CD4-positive, alpha-beta T cell (primary cell): ENCODE results near the gene AGXT. TPM values are rescaled to one million over a fixed set of nuclear protein-coding genes. Genes with fewer than 3 reads are reported as not detected.

Experiments
- ATAC-seq: fragments of 200-7000 bp; cut with Tn5 transposase; one replicate; pipeline ENCODE4 v1.10.0; 2022; ENCODE audit warnings: mild to moderate bottlenecking; ENCODE audit not compliant: poor library complexity
- CTCF ChIA-PET: fragments of 350-600 bp; sonication (Branson Sonifier 250); formaldehyde crosslinking; loops from one replicate; lab custom pipeline; 2021; ENCODE audit warnings: antibody characterized with exemption, inconsistent platforms; lab: Charles Lee
- POLR2A ChIA-PET: fragments of 350-600 bp; sonication (Branson Sonifier 250); formaldehyde crosslinking; loops from one replicate; lab custom pipeline; 2021; ENCODE audit warnings: antibody characterized with exemption, inconsistent platforms; lab: Charles Lee
- DNase-seq, 14 experiments: peaks; one replicate each; pipeline ENCODE4 v3.0.0-alpha.2; 2013 to 2020; ENCODE audit warnings: mixed read lengths in 2 of 14
- H3K27ac ChIP-seq, 2 donors: one replicate each; pipeline versions ENCODE4 v1.5.1 to v1.7.0; 2013; ENCODE audit warnings: low read length in 2 of 2, low read depth in 1 of 2, mild to moderate bottlenecking in 1 of 2
- H3K27me3 ChIP-seq, 2 experiments: 1 replicate in 1 of 2; 2 replicates in 1 of 2; pipeline versions ENCODE4 v1.6.1 to v1.7.0; 2013; ENCODE audit warnings: low read length in 2 of 2, control low read depth in 1 of 2, mild to moderate bottlenecking in 1 of 2, moderate library complexity in 1 of 2; ENCODE audit not compliant: insufficient read depth in 2 of 2, control insufficient read depth in 1 of 2
- H3K36me3 ChIP-seq: one replicate; pipeline ENCODE4 v1.6.1; 2013; ENCODE audit warnings: low read length, control low read depth; ENCODE audit not compliant: insufficient read depth
- H3K4me1 ChIP-seq: one replicate; pipeline ENCODE4 v1.6.1; 2013; ENCODE audit warnings: low read length, control low read depth; ENCODE audit not compliant: insufficient read depth
- H3K4me3 ChIP-seq: one replicate; pipeline ENCODE4 v1.5.1; 2013; ENCODE audit warnings: mild to moderate bottlenecking, low read length, moderate library complexity
- H3K9me3 ChIP-seq, 2 experiments: 1 replicate in 1 of 2; 2 replicates in 1 of 2; pipeline versions ENCODE4 v1.6.1 to v1.7.0; 2013; ENCODE audit warnings: low read length in 2 of 2, mild to moderate bottlenecking in 2 of 2, control low read depth in 1 of 2, moderate library complexity in 1 of 2; ENCODE audit not compliant: control insufficient read depth in 1 of 2, insufficient read depth in 1 of 2
- H3K27ac Mint-ChIP-seq: one replicate; pipeline ENCODE4 v1.8.0; 2020; ENCODE audit warnings: mixed read lengths
- H3K27me3 Mint-ChIP-seq: one replicate; pipeline ENCODE4 v1.8.0; 2021; ENCODE audit warnings: mixed read lengths
- H3K36me3 Mint-ChIP-seq: one replicate; pipeline ENCODE4 v1.8.0; 2021; ENCODE audit warnings: low read depth, mixed read lengths
- H3K4me1 Mint-ChIP-seq: one replicate; pipeline ENCODE4 v1.8.0; 2021; ENCODE audit warnings: low read depth, mixed read lengths
- H3K4me3 Mint-ChIP-seq: one replicate; pipeline ENCODE4 v1.8.0; 2020; ENCODE audit warnings: mild to moderate bottlenecking, mixed read lengths
- H3K9me3 Mint-ChIP-seq: one replicate; pipeline ENCODE4 v1.8.0; 2020; ENCODE audit warnings: mixed read lengths
- intact Hi-C, 2 experiments: fragments of 100-400 bp; cut with DNase I in 1 of 2; cut with micrococcal nuclease in 1 of 2; formaldehyde crosslinking; loops; one replicate each; pipeline versions ENCODE4 v1.15.1 to v1.9.0; 2023 to 2025; cut with DNase I, micrococcal nuclease
- total RNA-seq, 174 experiments: library from RNA in 2 of 174; stranded (reverse) in 2 of 174; gene quantifications; one replicate each; pipeline ENCODE4 v1.2.3 and lab custom pipeline; 2021 to 2026
- TF ChIP-seq, protein P1 (sequence below): fragments of 200-600 bp; IDR thresholded peaks from one replicate; pipeline ENCODE4 v1.8.0; 2022; ENCODE audit warnings: antibody characterized with exemption, mild to moderate bottlenecking

AGXT gene
- total RNA-seq, 2 experiments from 2014 or later, result not detected

GRCh38 chr2:240898108-240898730, 29.6 kb downstream of the AGXT start:
- H3K27ac Mint-ChIP-seq, result no peak overlapping the region
- H3K36me3 ChIP-seq, result no peaks in the 10 kb centered on the region
- intact Hi-C loops, result no loop called here
- H3K4me3 ChIP-seq, result no peak overlapping the region
- no peaks in the 10 kb centered on the region for H3K36me3 Mint-ChIP-seq
- TF ChIP-seq, protein P1, sequence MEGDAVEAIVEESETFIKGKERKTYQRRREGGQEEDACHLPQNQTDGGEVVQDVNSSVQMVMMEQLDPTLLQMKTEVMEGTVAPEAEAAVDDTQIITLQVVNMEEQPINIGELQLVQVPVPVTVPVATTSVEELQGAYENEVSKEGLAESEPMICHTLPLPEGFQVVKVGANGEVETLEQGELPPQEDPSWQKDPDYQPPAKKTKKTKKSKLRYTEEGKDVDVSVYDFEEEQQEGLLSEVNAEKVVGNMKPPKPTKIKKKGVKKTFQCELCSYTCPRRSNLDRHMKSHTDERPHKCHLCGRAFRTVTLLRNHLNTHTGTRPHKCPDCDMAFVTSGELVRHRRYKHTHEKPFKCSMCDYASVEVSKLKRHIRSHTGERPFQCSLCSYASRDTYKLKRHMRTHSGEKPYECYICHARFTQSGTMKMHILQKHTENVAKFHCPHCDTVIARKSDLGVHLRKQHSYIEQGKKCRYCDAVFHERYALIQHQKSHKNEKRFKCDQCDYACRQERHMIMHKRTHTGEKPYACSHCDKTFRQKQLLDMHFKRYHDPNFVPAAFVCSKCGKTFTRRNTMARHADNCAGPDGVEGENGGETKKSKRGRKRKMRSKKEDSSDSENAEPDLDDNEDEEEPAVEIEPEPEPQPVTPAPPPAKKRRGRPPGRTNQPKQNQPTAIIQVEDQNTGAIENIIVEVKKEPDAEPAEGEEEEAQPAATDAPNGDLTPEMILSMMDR, result no peak
- peaks cover 0 to 5% of the 10 kb centered on the region in 2 experiments for H3K9me3 ChIP-seq
- POLR2A ChIA-PET, result no interaction called here
- H3K27me3 Mint-ChIP-seq, result no peaks in the 10 kb centered on the region
- no peak overlapping the region for H3K4me3 Mint-ChIP-seq
- no peaks in the 10 kb centered on the region for H3K9me3 Mint-ChIP-seq
- no peaks in the 10 kb centered on the region for H3K4me1 Mint-ChIP-seq
- no peaks in the 10 kb centered on the region for H3K27me3 ChIP-seq
- ATAC-seq (no peak), DNase-seq (no peak)
- CTCF ChIA-PET, result no interaction called here
- H3K27ac ChIP-seq, result no peak overlapping the region
- no peaks in the 10 kb centered on the region for H3K4me1 ChIP-seq

GRCh38 chr2:240898731-240899467, 30.3 kb downstream of the AGXT start:
- intact Hi-C loops, result no loop called here
- no peak overlapping the region for H3K4me3 Mint-ChIP-seq
- ChIA-PET POLR2A (no interaction called here), CTCF (no interaction called here)
- H3K4me1 ChIP-seq, result no peaks in the 10 kb centered on the region
- H3K4me3 ChIP-seq, result no peak overlapping the region
- TF ChIP-seq, protein P1, result no peak
- no peaks in the 10 kb centered on the region for H3K4me1 Mint-ChIP-seq
- no peaks in the 10 kb centered on the region for H3K27me3 Mint-ChIP-seq
- H3K9me3 Mint-ChIP-seq, result no peaks in the 10 kb centered on the region
- H3K9me3 ChIP-seq, result peaks cover 0 to 5% of the 10 kb centered on the region in 2 experiments
- H3K27ac ChIP-seq, result no peak overlapping the region
- DNase-seq, result no peak
- ATAC-seq, result no peak
- no peak overlapping the region for H3K27ac Mint-ChIP-seq
- H3K36me3 ChIP-seq, result no peaks in the 10 kb centered on the region
- no peaks in the 10 kb centered on the region for H3K36me3 Mint-ChIP-seq
- H3K27me3 ChIP-seq, result no peaks in the 10 kb centered on the region

DNA sequence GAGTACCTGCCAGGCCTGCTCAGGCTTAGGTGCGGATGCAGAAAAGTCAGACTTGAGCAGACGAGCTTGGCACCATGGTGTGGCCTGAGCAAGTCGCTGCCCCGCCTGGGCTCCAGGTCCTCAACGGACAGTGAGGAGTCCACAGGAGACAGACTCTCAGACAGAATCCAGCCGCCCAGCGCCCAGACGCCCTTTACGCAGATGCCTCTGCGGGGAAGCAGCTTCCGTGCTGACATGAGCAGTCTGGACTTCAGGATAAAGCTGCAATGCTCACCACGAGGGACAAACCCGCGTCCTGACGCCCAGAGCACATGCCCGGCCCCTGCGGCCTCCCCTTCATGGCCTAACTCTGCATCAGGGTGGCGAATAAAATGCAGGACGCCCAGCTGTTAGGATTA, 30.8 kb downstream of the AGXT start:
- no peaks in the 10 kb centered on the region for H3K36me3 ChIP-seq
- H3K27me3 ChIP-seq, result no peaks in the 10 kb centered on the region
- no peaks in the 10 kb centered on the region for H3K36me3 Mint-ChIP-seq
- H3K27ac Mint-ChIP-seq, result no peak overlapping the region
- DNase-seq, result no peak
- ATAC-seq, result no peak
- H3K4me3 Mint-ChIP-seq, result no peak overlapping the region
- no peaks in the 10 kb centered on the region for H3K4me1 ChIP-seq
- no peak overlapping the region for H3K4me3 ChIP-seq
- peaks cover 0 to 5% of the 10 kb centered on the region in 2 experiments for H3K9me3 ChIP-seq
- no peaks in the 10 kb centered on the region for H3K9me3 Mint-ChIP-seq
- H3K4me1 Mint-ChIP-seq, result no peaks in the 10 kb centered on the region
- no peak overlapping the region for H3K27ac ChIP-seq
- H3K27me3 Mint-ChIP-seq, result no peaks in the 10 kb centered on the region
- CTCF ChIA-PET, result no interaction called here
- POLR2A ChIA-PET, result no interaction called here
- intact Hi-C loops, result no loop called here
- TF ChIP-seq, protein P1, result no peak
